Sigmoid colon (tissue), 4 donors: ENCODE measurements around the gene GPR158.

Source experiments
- CTCF ChIP-seq, 4 experiments: fragments of 450-650 bp in 3 of 4; fragments of 200-600 bp in 1 of 4; IDR thresholded peaks; one replicate each; pipeline ENCODE4 v1.5.1; 2016 to 2019; ENCODE audit warnings: antibody characterized with exemption in 4 of 4, mild to moderate bottlenecking in 3 of 4, moderate library complexity in 2 of 4
- POLR2AphosphoS5 ChIP-seq, 4 donors: sonication (generic); formaldehyde crosslinking; IDR thresholded peaks; one replicate each; pipeline ENCODE4 v1.6.1; 2017; ENCODE audit warnings: antibody characterized with exemption in 4 of 4

- TF ChIP-seq CTCF (IDR thresholded peaks at IDR 0.05) (peak in 2 of 4 experiments; percentile 10 to 42), POLR2AphosphoS5 (IDR thresholded peaks at IDR 0.05) (no peak)
These were observed 52.2 kb downstream of the GPR158 start for GRCh38 chr10:25226775-25227682.
